ENCODE data around the gene ROR2. TPM values are rescaled to one million over a fixed set of nuclear protein-coding genes. Genes with fewer than 3 reads are reported as not detected.

Gene ROR2
- total and polyA plus RNA-seq, 2 of the 8 experiments (the other 6 are each of a cell fraction or from before 2014, with no cell fraction given), result 2.7 to 4.3 TPM

GRCh38 chr9:91770229-91770628 is 179.8 kb downstream of the ROR2 start (continued):
- no peak for TF ChIP-seq POLR2AphosphoS5 (IDR thresholded peaks at IDR 0.05; ENCODE audit: low read depth, low read length)
- TF ChIP-seq BACH1 (IDR thresholded peaks at IDR 0.05; ENCODE audit: low read length), result no peak
- no peak for TF ChIP-seq SIN3A (conservative IDR thresholded peaks at IDR 0.05 in 1 of 2, IDR thresholded peaks at IDR 0.05 in 1 of 2; ENCODE audit: low read depth in 1 of 2, low read length in 2 of 2)
- TF ChIP-seq ZNF274 (IDR thresholded peaks at IDR 0.05; ENCODE audit: borderline replicate concordance, extremely low read depth, low read length), result no peak
- no peak for TF ChIP-seq CEBPB (IDR thresholded peaks at IDR 0.05; ENCODE audit: low read depth, low read length)
- TF ChIP-seq TBP (IDR thresholded peaks at IDR 0.05; ENCODE audit: low read depth, low read length), result no peak
- TF ChIP-seq HDAC6 (IDR thresholded peaks at IDR 0.05; ENCODE audit: low read depth, low read length), result no peak
- TF ChIP-seq SAP30 (IDR thresholded peaks at IDR 0.05; ENCODE audit: insufficient read depth, insufficient replicate concordance, low read length), result no peak

All from H1 (cell line).